Spinal cord (tissue), 10 donors: Measurements from ENCODE around the gene PIAS1. TPM values are rescaled to one million over a fixed set of nuclear protein-coding genes. Genes with fewer than 3 reads are reported as not detected.
A peak's percentile ranks its signal among the peaks of the same experiment; 100 is the strongest.

Experiments
- DNase-seq, 6 donors: peaks; one replicate each; pipeline versions ENCODE4 v3.0.0 to v3.0.0-alpha.2; 2013 to 2015; ENCODE audit warnings: low spot score in 6 of 6, low read depth in 4 of 6
- H3K27ac ChIP-seq: one replicate; pipeline ENCODE4 v1.5.1; 2013; ENCODE audit warnings: low read depth, low read length, control low read depth
- H3K27me3 ChIP-seq: one replicate; pipeline ENCODE4 v1.6.1; 2013; ENCODE audit warnings: low read length; ENCODE audit not compliant: control insufficient read depth, insufficient read depth
- H3K36me3 ChIP-seq: one replicate; pipeline ENCODE4 v1.6.1; 2013; ENCODE audit warnings: low read length; ENCODE audit not compliant: control insufficient read depth, insufficient read depth
- H3K4me1 ChIP-seq: one replicate; pipeline ENCODE4 v1.6.1; 2013; ENCODE audit warnings: low read length; ENCODE audit not compliant: control insufficient read depth, insufficient read depth
- H3K4me3 ChIP-seq: one replicate; pipeline ENCODE4 v1.5.1; 2013; ENCODE audit warnings: low read depth, low read length, control low read depth
- H3K9me3 ChIP-seq: one replicate; pipeline ENCODE4 v1.6.1; 2013; ENCODE audit warnings: low read length; ENCODE audit not compliant: control insufficient read depth, insufficient read depth
- WGBS: methylation state at CpG from one replicate; pipeline ENCODE4 v1.1.5; 2013; ENCODE audit warnings: missing lambda C conversion rate; ENCODE audit not compliant: insufficient coverage; 5-methylcytosine and 5-hydroxymethylcytosine counted together
- polyA plus RNA-seq, 2 donors: library from polyadenylated mRNA; unstranded; fragments of 120-200 nt; gene quantifications; one replicate each; pipeline ENCODE4 v1.2.1, GENCODE V29; 2013; ENCODE audit not compliant: insufficient read length in 2 of 2
- total RNA-seq, 2 donors: library from RNA; depleted of rRNA in 1 of 2; stranded (reverse); fragments of 120-200 nt in 1 of 2; fragments of >200 nt in 1 of 2; gene quantifications; one replicate each; pipeline versions ENCODE4 v1.2.3 to v1.2.4, GENCODE V29; 2013 to 2014
- donor health status: healthy.

PIAS1 gene
- total and polyA plus RNA-seq, 4 donors, result 34.4 to 48.5 (median 37.7) TPM

GRCh38 chr15:68126396-68126795 lies 72.3 kb downstream of the PIAS1 start:
- Histone ChIP-seq H3K4me1 (no peaks in the 10 kb centered on the region), H3K27ac (no peak overlapping the region), H3K36me3 (no peaks in the 10 kb centered on the region), H3K4me3 (no peak overlapping the region), H3K9me3 (no peaks in the 10 kb centered on the region), H3K27me3 (no peaks in the 10 kb centered on the region)
- 100% methylated on average over 1 of the region's 8 CpGs for WGBS
- no peak for DNase-seq

- Histone ChIP-seq H3K27me3 (no peaks in the 10 kb centered on the region), H3K4me3 (no peak overlapping the region), H3K36me3 (no peaks in the 10 kb centered on the region), H3K4me1 (no peaks in the 10 kb centered on the region), H3K27ac (no peak overlapping the region), H3K9me3 (no peaks in the 10 kb centered on the region)
- no peak for DNase-seq
- no CpG with 5 or more reads among the region's 3 CpGs for WGBS
Measured at GRCh38 chr15:68129072-68129471, 75.0 kb downstream of the PIAS1 start.

- WGBS, result no CpG with 5 or more reads among the region's 3 CpGs
- no peak for DNase-seq
- Histone ChIP-seq H3K9me3 (no peaks in the 10 kb centered on the region), H3K27me3 (no peaks in the 10 kb centered on the region), H3K4me3 (no peak overlapping the region), H3K36me3 (no peaks in the 10 kb centered on the region), H3K27ac (no peak overlapping the region), H3K4me1 (no peaks in the 10 kb centered on the region)
Measured at GRCh38 chr15:68130851-68131250, 76.7 kb downstream of the PIAS1 start.

GRCh38 chr15:68137096-68137495 lies 83.0 kb downstream of the PIAS1 start:
- H3K9me3 ChIP-seq, result no peaks in the 10 kb centered on the region
- H3K36me3 ChIP-seq, result no peaks in the 10 kb centered on the region
- DNase-seq, result peak in 1 of 6 donors; percentile 54
- H3K4me3 ChIP-seq, result no peak overlapping the region
- no peak overlapping the region for H3K27ac ChIP-seq
- H3K4me1 ChIP-seq, result no peaks in the 10 kb centered on the region
- no peaks in the 10 kb centered on the region for H3K27me3 ChIP-seq
- WGBS, result no CpG with 5 or more reads among the region's 1 CpG

GRCh38 chr15:68143129-68143528 lies 89.0 kb downstream of the PIAS1 start:
- H3K4me1 ChIP-seq, result no peaks in the 10 kb centered on the region
- no peaks in the 10 kb centered on the region for H3K36me3 ChIP-seq
- no peaks in the 10 kb centered on the region for H3K27me3 ChIP-seq
- H3K4me3 ChIP-seq, result no peak overlapping the region
- DNase-seq, result no peak
- no peaks in the 10 kb centered on the region for H3K9me3 ChIP-seq
- WGBS, result no CpG with 5 or more reads among the region's 2 CpGs
- no peak overlapping the region for H3K27ac ChIP-seq

- Histone ChIP-seq H3K27ac (no peak overlapping the region), H3K4me3 (no peak overlapping the region), H3K36me3 (no peaks in the 10 kb centered on the region), H3K4me1 (no peaks in the 10 kb centered on the region), H3K27me3 (no peaks in the 10 kb centered on the region), H3K9me3 (no peaks in the 10 kb centered on the region)
- WGBS, result no CpG with 5 or more reads among the region's 1 CpG
- DNase-seq, result no peak
Measured at GRCh38 chr15:68143785-68144184, 89.7 kb downstream of the PIAS1 start.

- DNase-seq, result no peak
- Histone ChIP-seq H3K27ac (no peak overlapping the region), H3K4me1 (no peaks in the 10 kb centered on the region), H3K27me3 (no peaks in the 10 kb centered on the region), H3K36me3 (no peaks in the 10 kb centered on the region), H3K4me3 (no peak overlapping the region), H3K9me3 (no peaks in the 10 kb centered on the region)
Measured at GRCh38 chr15:68145706-68146105, 91.6 kb downstream of the PIAS1 start.

GRCh38 chr15:68148039-68148438 lies 93.9 kb downstream of the PIAS1 start:
- WGBS, result no CpG with 5 or more reads among the region's 1 CpG
- no peaks in the 10 kb centered on the region for H3K36me3 ChIP-seq
- no peak for DNase-seq
- no peaks in the 10 kb centered on the region for H3K27me3 ChIP-seq
- H3K27ac ChIP-seq, result no peak overlapping the region
- H3K4me3 ChIP-seq, result no peak overlapping the region
- H3K9me3 ChIP-seq, result no peaks in the 10 kb centered on the region
- H3K4me1 ChIP-seq, result no peaks in the 10 kb centered on the region

- no peak overlapping the region for H3K4me3 ChIP-seq
- H3K4me1 ChIP-seq, result no peaks in the 10 kb centered on the region
- no peaks in the 10 kb centered on the region for H3K36me3 ChIP-seq
- H3K9me3 ChIP-seq, result no peaks in the 10 kb centered on the region
- no peaks in the 10 kb centered on the region for H3K27me3 ChIP-seq
- no CpG with 5 or more reads among the region's 1 CpG for WGBS
- no peak for DNase-seq
- H3K27ac ChIP-seq, result no peak overlapping the region
Measured at GRCh38 chr15:68149059-68149458, 94.9 kb downstream of the PIAS1 start.

- no peak overlapping the region for H3K4me3 ChIP-seq
- no peak for DNase-seq
- no CpG with 5 or more reads among the region's 1 CpG for WGBS
- H3K27me3 ChIP-seq, result no peaks in the 10 kb centered on the region
- H3K9me3 ChIP-seq, result no peaks in the 10 kb centered on the region
- H3K36me3 ChIP-seq, result no peaks in the 10 kb centered on the region
- H3K27ac ChIP-seq, result no peak overlapping the region
- no peaks in the 10 kb centered on the region for H3K4me1 ChIP-seq
Measured at GRCh38 chr15:68150187-68150586, 96.1 kb downstream of the PIAS1 start.
